T-helper 2 cell treated with Interferon-gamma antibody and Interleukin-4, amounts not matched to agents 100 ng/mL and 5 ng/mL, for 36 hours (primary cell): ENCODE measurements around the gene RBFA. TPM values are rescaled to one million over a fixed set of nuclear protein-coding genes. Genes with fewer than 3 reads are reported as not detected.
"Not testable (repeated sequence)": the region's sequence is repeated elsewhere in the genome, so short reads cannot be mapped to it uniquely, and the experiment has no call there.

ENCODE experiments used
- intact Hi-C: fragments of 100-400 bp; cut with micrococcal nuclease; formaldehyde crosslinking; loops from one replicate; pipeline ENCODE4 v1.15.1; 2023
- total RNA-seq: library from RNA; stranded (reverse); gene quantifications from 2 replicates; pipeline ENCODE4 v1.2.3, GENCODE V29; 2022

RBFA gene
- total RNA-seq, 1 donor from 2014 or later: 31.0 TPM

- intact Hi-C loops: not testable (repeated sequence)
Measured at GRCh38 chr18:80027719-80028118, 6.5 kb upstream of the RBFA start.

- intact Hi-C loops: loop anchor here (5.0 kb wide), 2 partner anchors 507 to 627 kb away; no protein-coding TSS in a partner anchor
Measured at GRCh38 chr18:80029690-80030089, 4.5 kb upstream of the RBFA start.

GRCh38 chr18:80033181-80034067, 810 bp upstream of the RBFA start:
- intact Hi-C loops: loop anchor here (1.0 to 5.0 kb wide), 7 partner anchors 45 to 631 kb away; partner anchors contain the start of genes ADNP2, CTDP1, SLC66A2 and TXNL4A

- intact Hi-C loops: loop anchor here (1.0 to 5.0 kb wide), 6 partner anchors 47 to 633 kb away; partner anchors contain the start of genes ADNP2, CTDP1 and TXNL4A
Measured at GRCh38 chr18:80034852-80035406, 695 bp downstream of the RBFA start.

- intact Hi-C loops: no loop called here
Measured at GRCh38 chr18:80035997-80036396, 1.8 kb downstream of the RBFA start.

- intact Hi-C loops: no loop called here
Measured at GRCh38 chr18:80037300-80037699, 3.1 kb downstream of the RBFA start.

GRCh38 chr18:80037869-80038630, 3.8 kb downstream of the RBFA start:
- intact Hi-C loops: no loop called here

GRCh38 chr18:80040515-80040914, 6.3 kb downstream of the RBFA start:
- intact Hi-C loops: no loop called here

- intact Hi-C loops: no loop called here
Measured at GRCh38 chr18:80041424-80041823, 7.2 kb downstream of the RBFA start.

- intact Hi-C loops: no loop called here
Measured at GRCh38 chr18:80042785-80043184, 8.6 kb downstream of the RBFA start.

- intact Hi-C loops: no loop called here
Measured at GRCh38 chr18:80044072-80044471, 9.8 kb downstream of the RBFA start.

- intact Hi-C loops: no loop called here
Measured at GRCh38 chr18:80046011-80046410, 11.8 kb downstream of the RBFA start.

- intact Hi-C loops: no loop called here
Measured at GRCh38 chr18:80046431-80046830, 12.2 kb downstream of the RBFA start.

GRCh38 chr18:80046961-80047541, 12.8 kb downstream of the RBFA start:
- intact Hi-C loops: no loop called here

GRCh38 chr18:80050797-80051196, 16.6 kb downstream of the RBFA start:
- intact Hi-C loops: no loop called here

- intact Hi-C loops: no loop called here
Measured at GRCh38 chr18:80056095-80056494, 21.9 kb downstream of the RBFA start.

- intact Hi-C loops: no loop called here
Measured at GRCh38 chr18:80059945-80060344, 25.7 kb downstream of the RBFA start.

GRCh38 chr18:80065705-80066104, 31.5 kb downstream of the RBFA start:
- intact Hi-C loops: no loop called here

GRCh38 chr18:80067321-80067720, 33.1 kb downstream of the RBFA start:
- intact Hi-C loops: no loop called here

GRCh38 chr18:80067897-80068296, 33.7 kb downstream of the RBFA start:
- intact Hi-C loops: no loop called here

- intact Hi-C loops: no loop called here
Measured at GRCh38 chr18:80068571-80069272, 34.5 kb downstream of the RBFA start.
